GM23248 (cell line): ENCODE data around the gene MEGF11. TPM values are rescaled to one million over a fixed set of nuclear protein-coding genes. Genes with fewer than 3 reads are reported as not detected.

Experiments used
- DNase-seq: peaks from one replicate; pipeline ENCODE4 v3.0.0-alpha.2; 2015
- H2AFZ ChIP-seq: fragments of 200-600 bp; sonication (generic); 2 replicates; pipeline ENCODE4 v1.6.1; 2016; ENCODE audit warnings: antibody characterized with exemption
- H3F3A ChIP-seq: fragments of 200-600 bp; sonication (generic); 2 replicates; pipeline ENCODE4 v1.6.1; 2016; ENCODE audit warnings: mild to moderate bottlenecking, antibody characterized with exemption, mixed run types; ENCODE audit not compliant: insufficient read depth
- H3K27ac ChIP-seq: fragments of 200-600 bp; sonication (generic); 2 replicates; pipeline ENCODE4 v1.5.1; 2016; ENCODE audit warnings: mild to moderate bottlenecking
- H3K27me3 ChIP-seq: fragments of 200-600 bp; sonication (generic); replicated peaks from 2 replicates; pipeline ENCODE4 v1.6.1; 2016; ENCODE audit warnings: mild to moderate bottlenecking; ENCODE audit not compliant: insufficient read depth
- H3K36me3 ChIP-seq: fragments of 200-600 bp; sonication (generic); 2 replicates; pipeline ENCODE4 v1.6.1; 2016; ENCODE audit warnings: low read depth, mild to moderate bottlenecking
- H3K4me1 ChIP-seq: fragments of 200-600 bp; sonication (generic); 2 replicates; pipeline ENCODE4 v1.6.1; 2016; ENCODE audit warnings: mild to moderate bottlenecking; ENCODE audit not compliant: insufficient read depth
- H3K4me2 ChIP-seq: fragments of 200-600 bp; sonication (generic); one replicate; pipeline ENCODE4 v1.6.1; 2016; ENCODE audit warnings: mild to moderate bottlenecking; ENCODE audit not compliant: unreplicated experiment
- H3K4me3 ChIP-seq: fragments of 200-600 bp; sonication (generic); 2 replicates; pipeline ENCODE4 v1.5.1; 2016; ENCODE audit warnings: mild to moderate bottlenecking
- H3K79me2 ChIP-seq: fragments of 200-600 bp; sonication (generic); 2 replicates; pipeline ENCODE4 v1.6.1; 2016; ENCODE audit warnings: mild to moderate bottlenecking; ENCODE audit not compliant: insufficient read depth
- H3K9ac ChIP-seq: fragments of 200-600 bp; sonication (generic); 2 replicates; pipeline ENCODE4 v1.6.1; 2016; ENCODE audit warnings: mild to moderate bottlenecking
- H3K9me2 ChIP-seq: fragments of 200-600 bp; sonication (generic); 2 replicates; pipeline ENCODE4 v1.6.1; 2016; ENCODE audit warnings: mixed run types, mild to moderate bottlenecking, moderate library complexity; ENCODE audit not compliant: insufficient read depth
- H3K9me3 ChIP-seq: fragments of 200-600 bp; sonication (generic); one replicate; pipeline ENCODE4 v1.6.1; 2017; ENCODE audit warnings: low read depth
- H4K20me1 ChIP-seq: fragments of 200-600 bp; sonication (generic); 2 replicates; pipeline ENCODE4 v1.6.0; 2016; ENCODE audit not compliant: insufficient read depth
- EZH2 ChIP-seq: fragments of 200-600 bp; sonication (generic); IDR thresholded peaks from 2 replicates; pipeline ENCODE4 v1.6.1; 2018; ENCODE audit warnings: antibody characterized with exemption, mild to moderate bottlenecking; ENCODE audit not compliant: insufficient read depth, poor library complexity, severe bottlenecking
- EZH2phosphoT487 ChIP-seq: fragments of 200-600 bp; sonication (generic); IDR thresholded peaks from 2 replicates; pipeline ENCODE4 v1.6.1; 2018; ENCODE audit warnings: antibody characterized with exemption, moderate library complexity, mild to moderate bottlenecking, low read depth; ENCODE audit not compliant: insufficient read depth
- WGBS, 2 experiments: methylation state at CpG; one replicate each; pipeline ENCODE4 v1.1.6; 2015 to 2017; ENCODE audit warnings: low lambda C conversion rate in 2 of 2, low coverage in 1 of 2; ENCODE audit errors: missing lambda C conversion rate in 2 of 2; 5-methylcytosine and 5-hydroxymethylcytosine counted together
- in situ Hi-C: fragments of 300-500 bp; cut with MboI; formaldehyde crosslinking; loops from 2 replicates; pipeline ENCODE4 v1.15.0; 2020
- polyA plus RNA-seq: library from polyadenylated mRNA; unstranded; fragments of >200 nt; fragmentation: Nextera tagmentation; extraction: Ambion mirVana; gene quantifications from 2 replicates; pipeline ENCODE4 v1.2.1, GENCODE V29; 2016
- total RNA-seq: library from RNA; depleted of rRNA; stranded (reverse); fragments of >200 nt; shearing (Covaris generic); gene quantifications from 2 replicates; pipeline ENCODE4 v1.2.3, GENCODE V29; 2014

Gene MEGF11
- total and polyA plus RNA-seq, 2 experiments from 2014 or later, result 0.14 TPM; not detected in 1

DNA sequence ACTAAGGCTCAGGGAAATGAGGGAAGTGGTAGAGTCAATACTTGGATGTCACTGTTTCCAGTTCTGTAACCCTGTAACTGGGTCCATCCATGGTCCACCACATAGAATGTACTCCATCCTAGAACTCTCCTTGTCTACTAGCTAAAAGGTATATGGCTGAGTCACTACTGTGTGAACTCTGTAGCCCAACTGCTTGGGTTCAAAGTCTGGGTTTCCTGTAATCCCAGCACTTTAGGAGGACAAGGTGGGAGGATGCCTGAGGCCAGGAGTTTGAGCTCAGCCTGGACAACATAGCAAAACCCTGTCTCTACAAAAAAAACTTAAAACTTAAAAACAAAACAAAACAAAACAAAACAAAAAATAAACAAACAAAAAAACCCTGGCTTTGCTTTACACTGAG lies 34.5 kb upstream of the MEGF11 start:
- no peak overlapping the region for H3K27ac ChIP-seq
- no peaks in the 10 kb centered on the region for H3K27me3 ChIP-seq
- no peak overlapping the region for H2AFZ ChIP-seq
- no peaks in the 10 kb centered on the region for H3K79me2 ChIP-seq
- in situ Hi-C loops, result no loop called here
- DNase-seq, result no peak
- H3K9me3 ChIP-seq, result no peaks in the 10 kb centered on the region
- H3F3A ChIP-seq, result peaks cover 14% of the 10 kb centered on the region; the same call in 1 of the 2 replicates
- H3K4me3 ChIP-seq, result no peak overlapping the region
- peaks cover 4% of the 10 kb centered on the region; the same call in 1 of the 2 replicates for H3K4me1 ChIP-seq
- no peaks in the 10 kb centered on the region for H4K20me1 ChIP-seq
- TF ChIP-seq EZH2, result no peak
- TF ChIP-seq EZH2phosphoT487, result no peak
- no peak overlapping the region for H3K4me2 ChIP-seq
- H3K9me2 ChIP-seq, result no peaks in the 10 kb centered on the region
- no peaks in the 10 kb centered on the region for H3K36me3 ChIP-seq
- H3K9ac ChIP-seq, result no peak overlapping the region

GRCh38 chr15:66287461-66288057 lies 34.0 kb upstream of the MEGF11 start:
- peak; percentile 66 for DNase-seq
- Histone ChIP-seq H3K9me2 (no peaks in the 10 kb centered on the region), H2AFZ (no peak overlapping the region), H4K20me1 (no peaks in the 10 kb centered on the region), H3K36me3 (no peaks in the 10 kb centered on the region), H3K27me3 (no peaks in the 10 kb centered on the region), H3K9ac (no peak overlapping the region), H3K27ac (no peak overlapping the region), H3K9me3 (no peaks in the 10 kb centered on the region), H3F3A (peaks cover 14% of the 10 kb centered on the region; the same call in 1 of the 2 replicates), H3K79me2 (no peaks in the 10 kb centered on the region), H3K4me1 (no peaks in the 10 kb centered on the region), H3K4me2 (no peak overlapping the region), H3K4me3 (no peak overlapping the region)
- in situ Hi-C loops, result no loop called here
- WGBS, 2 experiments, result 1 to 2% methylated on average over 6 of the region's 6 CpGs
- TF ChIP-seq EZH2phosphoT487 (no peak), EZH2 (no peak)

DNA sequence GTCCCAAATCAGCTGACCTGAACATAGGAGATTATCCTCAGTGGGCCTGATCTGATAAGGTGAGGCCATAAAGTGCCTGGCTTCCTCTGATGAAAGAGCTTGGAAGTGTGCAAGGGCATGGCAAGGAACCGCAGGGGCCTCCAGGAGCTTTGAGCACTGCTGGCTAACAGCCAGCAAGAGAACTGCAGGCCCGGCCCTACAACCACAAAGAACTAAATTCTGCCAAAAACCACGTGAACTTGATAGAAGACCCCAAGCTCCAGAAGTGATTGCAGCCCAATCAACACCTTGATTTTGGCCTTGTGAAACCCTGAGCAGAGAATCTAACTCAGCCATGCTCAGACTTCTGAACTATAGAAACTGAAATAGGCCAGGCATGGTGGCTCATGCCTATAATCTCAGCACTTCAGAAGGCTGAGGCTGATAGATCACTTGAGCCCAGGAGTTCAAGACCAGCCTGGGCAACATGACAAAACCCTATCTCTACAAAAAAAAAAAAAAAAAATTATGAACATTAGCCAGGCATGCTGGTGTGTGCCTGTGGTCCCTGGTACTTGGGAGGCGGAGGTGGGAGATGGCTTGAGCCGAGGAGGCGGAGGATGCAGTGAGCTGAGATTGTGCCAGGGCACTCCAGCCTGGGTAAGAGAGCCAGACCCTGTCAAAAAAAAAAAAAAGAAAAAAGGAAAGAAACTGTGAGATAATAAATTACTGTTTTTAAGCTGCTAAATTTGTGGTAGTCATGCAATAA lies 32.2 kb upstream of the MEGF11 start:
- no peak overlapping the region for H3K4me3 ChIP-seq
- peaks cover 7% of the 10 kb centered on the region; the same call in 1 of the 2 replicates for H3K27me3 ChIP-seq
- 77 to 85% methylated on average over 6 of the region's 6 CpGs for WGBS, 2 experiments
- H3K4me1 ChIP-seq, result no peaks in the 10 kb centered on the region
- no peaks in the 10 kb centered on the region for H3K79me2 ChIP-seq
- H3F3A ChIP-seq, result no peaks in the 10 kb centered on the region
- H3K4me2 ChIP-seq, result no peak overlapping the region
- H3K36me3 ChIP-seq, result no peaks in the 10 kb centered on the region
- H3K27ac ChIP-seq, result no peak overlapping the region
- TF ChIP-seq EZH2, result no peak
- no peak overlapping the region for H3K9ac ChIP-seq
- in situ Hi-C loops, result no loop called here
- H4K20me1 ChIP-seq, result no peaks in the 10 kb centered on the region
- no peak overlapping the region for H2AFZ ChIP-seq
- no peaks in the 10 kb centered on the region for H3K9me3 ChIP-seq
- no peaks in the 10 kb centered on the region for H3K9me2 ChIP-seq
- DNase-seq, result no peak

- Histone ChIP-seq H3K4me1 (no peaks in the 10 kb centered on the region), H3K9me2 (no peaks in the 10 kb centered on the region), H3K4me2 (no peak overlapping the region), H3K27ac (no peak overlapping the region), H2AFZ (no peak overlapping the region), H4K20me1 (no peaks in the 10 kb centered on the region), H3K4me3 (no peak overlapping the region), H3F3A (no peaks in the 10 kb centered on the region), H3K79me2 (no peaks in the 10 kb centered on the region), H3K9ac (no peak overlapping the region), H3K9me3 (no peaks in the 10 kb centered on the region), H3K27me3 (peaks cover 7% of the 10 kb centered on the region; the same call in 1 of the 2 replicates), H3K36me3 (no peaks in the 10 kb centered on the region)
- no peak for DNase-seq
- WGBS, 2 experiments, result 82 to 85% methylated on average over 3 of the region's 3 CpGs
- TF ChIP-seq EZH2phosphoT487, result no peak
- no peak for TF ChIP-seq EZH2
- in situ Hi-C loops, result no loop called here
Measured at GRCh38 chr15:66284271-66284670, 30.7 kb upstream of the MEGF11 start.
